ENCODE results near the gene KANSL1L.

The KANSL1L gene

DNA sequence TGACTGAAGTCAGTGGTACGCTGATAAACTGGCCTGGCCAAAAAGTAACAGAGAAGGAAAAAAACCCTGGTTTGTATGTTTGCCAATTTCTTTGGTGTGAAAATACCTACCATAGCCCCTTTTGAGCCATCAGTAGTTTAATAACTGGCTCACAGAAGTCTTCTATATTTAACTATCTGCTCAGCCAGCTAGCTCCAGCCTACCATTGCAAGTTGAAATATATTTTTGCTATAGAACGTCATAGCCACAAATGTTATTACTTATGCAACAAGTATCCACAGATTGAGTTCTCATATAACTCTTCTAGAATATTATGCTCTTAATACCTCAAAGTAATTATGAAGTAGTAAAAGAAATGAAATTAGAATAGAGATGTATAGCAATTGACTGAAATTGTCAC is 143.6 kb downstream of the KANSL1L start:
- H3K4me3 ChIP-seq (ENCODE audit: low read depth, low read length): no peak overlapping the region
- H3K36me3 ChIP-seq (ENCODE audit: control insufficient read depth, insufficient read depth, low read length): peaks cover 29% of the 10 kb centered on the region
- no peak overlapping the region for H3K27ac ChIP-seq (ENCODE audit: low read depth, low read length)
- H3K27me3 ChIP-seq (ENCODE audit: control insufficient read depth, insufficient read depth, low read length): no peaks in the 10 kb centered on the region
- H3K9ac ChIP-seq (ENCODE audit: low read length): no peak overlapping the region
- H3K4me1 ChIP-seq (ENCODE audit: control insufficient read depth, insufficient read depth, low read length): no peaks in the 10 kb centered on the region
- no peaks in the 10 kb centered on the region for H3K9me3 ChIP-seq (ENCODE audit: control insufficient read depth, insufficient read depth, low read depth, low read length)

DNA sequence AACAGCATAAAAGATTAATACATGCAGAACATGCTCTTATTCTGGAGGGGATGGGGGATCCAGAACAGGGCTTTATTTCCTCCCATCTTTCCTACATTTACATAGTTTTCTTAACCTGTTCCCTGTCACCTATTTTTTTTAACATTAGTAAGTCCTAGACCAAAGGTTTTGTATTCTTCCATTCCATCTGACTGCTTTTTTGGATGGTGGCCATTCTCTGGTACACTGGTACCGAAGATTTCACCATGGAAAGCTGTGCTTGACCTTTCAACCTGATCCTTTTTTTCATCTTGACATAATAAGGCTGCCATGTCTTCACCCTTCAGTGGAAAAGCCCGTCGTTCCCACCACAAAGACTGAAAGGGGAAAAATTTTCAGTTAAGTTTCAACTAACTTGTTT is 148.4 kb downstream of the KANSL1L start:
- H3K9ac ChIP-seq (ENCODE audit: low read length): no peak overlapping the region
- no peaks in the 10 kb centered on the region for H3K27me3 ChIP-seq (ENCODE audit: control insufficient read depth, insufficient read depth, low read length)
- H3K4me3 ChIP-seq (ENCODE audit: low read depth, low read length): no peak overlapping the region
- H3K27ac ChIP-seq (ENCODE audit: low read depth, low read length): no peak overlapping the region
- H3K4me1 ChIP-seq (ENCODE audit: control insufficient read depth, insufficient read depth, low read length): no peaks in the 10 kb centered on the region
- H3K9me3 ChIP-seq (ENCODE audit: control insufficient read depth, insufficient read depth, low read depth, low read length): no peaks in the 10 kb centered on the region
- peaks cover 77% of the 10 kb centered on the region for H3K36me3 ChIP-seq (ENCODE audit: control insufficient read depth, insufficient read depth, low read length)

DNA sequence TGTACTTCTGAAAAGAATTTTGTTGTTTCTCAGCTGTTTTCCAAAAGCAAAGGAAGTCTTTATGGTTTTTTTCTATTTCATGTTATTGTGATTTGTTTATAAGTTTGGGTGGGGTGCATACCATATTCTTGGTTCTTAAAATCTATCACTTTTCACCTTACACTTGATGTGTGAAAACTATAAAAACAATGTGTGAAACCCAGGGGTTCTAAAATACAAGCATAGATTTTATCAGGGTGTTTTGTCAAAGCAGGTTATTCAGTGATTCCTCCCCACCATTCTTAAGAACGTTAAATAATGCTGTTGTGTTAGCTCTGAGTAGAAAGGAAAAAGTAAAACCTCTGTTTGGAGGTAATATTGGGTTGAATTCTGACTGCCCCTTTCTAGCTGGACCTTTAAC is 151.1 kb downstream of the KANSL1L start:
- H3K27me3 ChIP-seq (ENCODE audit: control insufficient read depth, insufficient read depth, low read length): no peaks in the 10 kb centered on the region
- no peak overlapping the region for H3K27ac ChIP-seq (ENCODE audit: low read depth, low read length)
- no peaks in the 10 kb centered on the region for H3K9me3 ChIP-seq (ENCODE audit: control insufficient read depth, insufficient read depth, low read depth, low read length)
- H3K4me1 ChIP-seq (ENCODE audit: control insufficient read depth, insufficient read depth, low read length): no peaks in the 10 kb centered on the region
- no peak overlapping the region for H3K9ac ChIP-seq (ENCODE audit: low read length)
- peaks cover 93% of the 10 kb centered on the region for H3K36me3 ChIP-seq (ENCODE audit: control insufficient read depth, insufficient read depth, low read length)
- no peak overlapping the region for H3K4me3 ChIP-seq (ENCODE audit: low read depth, low read length)

DNA sequence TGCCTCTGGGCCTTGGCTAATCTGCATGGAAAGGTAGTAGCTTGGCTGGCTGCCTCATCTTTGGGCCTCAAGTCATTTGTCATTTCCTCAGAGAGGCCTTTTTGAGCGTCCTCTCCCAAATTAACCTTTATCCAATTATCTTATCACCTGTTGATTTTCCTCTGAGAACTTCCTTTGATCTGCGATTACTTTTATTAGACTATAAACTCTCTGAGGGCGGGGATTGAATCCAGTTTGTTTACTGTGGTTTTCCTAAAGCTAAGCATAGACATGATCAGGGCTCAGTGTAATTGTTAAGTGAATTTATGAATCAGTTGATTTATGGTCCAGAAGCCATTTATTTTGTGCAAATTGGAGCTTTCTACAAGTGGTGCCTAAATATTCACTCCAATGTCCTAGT is 161.3 kb downstream of the KANSL1L start:
- no peaks in the 10 kb centered on the region for H3K4me1 ChIP-seq (ENCODE audit: control insufficient read depth, insufficient read depth, low read length)
- H3K4me3 ChIP-seq (ENCODE audit: low read depth, low read length): no peak overlapping the region
- peaks cover 82% of the 10 kb centered on the region for H3K36me3 ChIP-seq (ENCODE audit: control insufficient read depth, insufficient read depth, low read length)
- H3K27ac ChIP-seq (ENCODE audit: low read depth, low read length): no peak overlapping the region
- no peaks in the 10 kb centered on the region for H3K9me3 ChIP-seq (ENCODE audit: control insufficient read depth, insufficient read depth, low read depth, low read length)
- H3K9ac ChIP-seq (ENCODE audit: low read length): no peak overlapping the region
- no peaks in the 10 kb centered on the region for H3K27me3 ChIP-seq (ENCODE audit: control insufficient read depth, insufficient read depth, low read length)

DNA sequence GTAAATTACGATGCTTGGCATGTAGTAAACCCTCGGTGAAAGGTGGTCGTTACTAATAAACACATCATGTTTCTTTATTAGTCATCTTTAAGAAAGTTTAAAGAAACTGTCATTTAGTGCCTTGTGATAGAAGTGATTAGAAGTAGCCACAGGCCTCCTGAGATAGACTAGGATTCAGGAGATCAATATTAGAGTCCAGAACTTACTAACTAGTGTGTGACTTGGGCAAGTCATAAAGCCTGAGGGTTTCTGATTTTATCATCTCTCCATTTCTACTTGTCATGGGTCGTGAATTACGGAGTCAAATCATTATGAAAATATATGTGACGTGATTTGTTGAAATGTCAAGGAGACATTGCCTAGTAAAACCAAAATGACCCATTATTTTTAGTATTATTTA is 162.1 kb downstream of the KANSL1L start:
- H3K27ac ChIP-seq (ENCODE audit: low read depth, low read length): no peak overlapping the region
- no peak overlapping the region for H3K4me3 ChIP-seq (ENCODE audit: low read depth, low read length)
- 0 out of 2 replicates have a peak, but pooled peaks cover 4% of the 10 kb centered on the region for H3K4me1 ChIP-seq (ENCODE audit: control insufficient read depth, insufficient read depth, low read length)
- peaks cover 82% of the 10 kb centered on the region for H3K36me3 ChIP-seq (ENCODE audit: control insufficient read depth, insufficient read depth, low read length)
- H3K9ac ChIP-seq (ENCODE audit: low read length): no peak overlapping the region
- H3K27me3 ChIP-seq (ENCODE audit: control insufficient read depth, insufficient read depth, low read length): no peaks in the 10 kb centered on the region
- no peaks in the 10 kb centered on the region for H3K9me3 ChIP-seq (ENCODE audit: control insufficient read depth, insufficient read depth, low read depth, low read length)

DNA sequence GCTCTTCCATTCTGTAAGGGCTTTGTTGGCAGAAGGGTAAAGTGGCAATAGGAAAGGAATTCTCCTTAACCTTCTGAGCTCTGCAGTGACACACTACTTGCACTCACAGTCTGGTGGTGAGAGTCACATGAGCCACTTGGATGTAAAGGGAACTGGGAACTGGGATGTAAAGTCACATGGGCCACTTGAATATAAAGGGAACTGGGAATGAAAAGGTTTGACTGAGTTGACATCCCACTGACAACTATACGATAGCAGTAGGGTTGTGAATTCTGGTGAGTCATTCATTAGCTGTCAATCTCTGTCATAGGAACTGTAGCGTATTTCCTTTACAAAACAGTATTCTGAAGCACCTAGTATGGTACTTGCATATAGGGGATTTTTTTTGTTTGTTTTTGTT is 163.3 kb downstream of the KANSL1L start:
- Histone ChIP-seq H3K27me3 (ENCODE audit: control insufficient read depth, insufficient read depth, low read length) (no peaks in the 10 kb centered on the region), H3K9ac (ENCODE audit: low read length) (no peak overlapping the region), H3K36me3 (ENCODE audit: control insufficient read depth, insufficient read depth, low read length) (peaks cover 74% of the 10 kb centered on the region), H3K4me1 (ENCODE audit: control insufficient read depth, insufficient read depth, low read length) (0 out of 2 replicates have a peak, but pooled peaks cover 12% of the 10 kb centered on the region), H3K27ac (ENCODE audit: low read depth, low read length) (no peak overlapping the region), H3K9me3 (ENCODE audit: control insufficient read depth, insufficient read depth, low read depth, low read length) (no peaks in the 10 kb centered on the region), H3K4me3 (ENCODE audit: low read depth, low read length) (no peak overlapping the region)

DNA sequence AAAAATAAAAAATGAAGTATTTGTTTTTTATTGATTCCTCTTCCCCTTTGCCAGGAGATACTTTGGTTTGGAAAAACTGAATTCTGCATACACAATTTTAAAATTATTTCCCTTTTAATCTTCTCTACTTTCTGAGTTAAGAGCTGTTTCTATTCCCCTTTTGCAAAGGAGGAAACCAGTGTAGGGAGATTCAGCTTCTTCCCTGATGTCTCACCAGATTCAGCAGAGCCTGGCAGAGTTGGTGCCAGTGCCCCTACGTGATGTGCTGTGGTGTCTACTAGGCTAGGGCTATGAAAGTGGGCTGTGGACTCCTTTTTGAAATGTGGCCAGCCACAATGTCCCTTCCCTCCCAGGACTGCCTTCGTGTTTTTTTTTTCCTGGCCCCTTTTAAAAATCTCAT is 166.3 kb downstream of the KANSL1L start:
- Histone ChIP-seq H3K36me3 (ENCODE audit: control insufficient read depth, insufficient read depth, low read length) (peaks cover 44% of the 10 kb centered on the region), H3K27ac (ENCODE audit: low read depth, low read length) (no peak overlapping the region), H3K9ac (ENCODE audit: low read length) (no peak overlapping the region), H3K4me3 (ENCODE audit: low read depth, low read length) (no peak overlapping the region), H3K9me3 (ENCODE audit: control insufficient read depth, insufficient read depth, low read depth, low read length) (no peaks in the 10 kb centered on the region), H3K4me1 (ENCODE audit: control insufficient read depth, insufficient read depth, low read length) (0 out of 2 replicates have a peak, but pooled peaks cover 12% of the 10 kb centered on the region), H3K27me3 (ENCODE audit: control insufficient read depth, insufficient read depth, low read length) (no peaks in the 10 kb centered on the region)

DNA sequence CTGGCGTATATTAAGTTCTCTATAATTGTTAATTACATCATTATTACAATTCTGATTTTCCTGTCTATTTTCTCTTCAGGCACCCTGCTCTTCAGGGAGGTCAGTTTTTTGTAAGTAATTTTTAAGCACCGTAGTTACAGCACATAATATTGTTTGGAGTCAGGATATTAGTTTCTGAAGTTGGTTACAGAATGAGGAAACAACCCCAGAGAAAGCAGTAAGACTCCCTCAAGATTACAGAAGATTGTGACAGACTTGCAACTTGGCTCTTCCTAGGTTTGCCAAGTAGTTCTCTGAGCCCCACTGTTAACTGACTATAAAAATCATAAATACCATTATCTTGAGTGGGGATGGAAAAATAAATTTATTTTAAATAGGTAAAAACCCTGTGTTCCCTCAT is 167.8 kb downstream of the KANSL1L start:
- Histone ChIP-seq H3K4me1 (ENCODE audit: control insufficient read depth, insufficient read depth, low read length) (0 out of 2 replicates have a peak, but pooled peaks cover 12% of the 10 kb centered on the region), H3K4me3 (ENCODE audit: low read depth, low read length) (peak overlapping the region; percentile 91), H3K9me3 (ENCODE audit: control insufficient read depth, insufficient read depth, low read depth, low read length) (no peaks in the 10 kb centered on the region), H3K27me3 (ENCODE audit: control insufficient read depth, insufficient read depth, low read length) (no peaks in the 10 kb centered on the region), H3K27ac (ENCODE audit: low read depth, low read length) (0 out of 2 replicates have a peak overlapping the region, but pooled peaks have one; percentile 75), H3K36me3 (ENCODE audit: control insufficient read depth, insufficient read depth, low read length) (peaks cover 33% of the 10 kb centered on the region), H3K9ac (ENCODE audit: low read length) (peak overlapping the region; percentile 90)

DNA sequence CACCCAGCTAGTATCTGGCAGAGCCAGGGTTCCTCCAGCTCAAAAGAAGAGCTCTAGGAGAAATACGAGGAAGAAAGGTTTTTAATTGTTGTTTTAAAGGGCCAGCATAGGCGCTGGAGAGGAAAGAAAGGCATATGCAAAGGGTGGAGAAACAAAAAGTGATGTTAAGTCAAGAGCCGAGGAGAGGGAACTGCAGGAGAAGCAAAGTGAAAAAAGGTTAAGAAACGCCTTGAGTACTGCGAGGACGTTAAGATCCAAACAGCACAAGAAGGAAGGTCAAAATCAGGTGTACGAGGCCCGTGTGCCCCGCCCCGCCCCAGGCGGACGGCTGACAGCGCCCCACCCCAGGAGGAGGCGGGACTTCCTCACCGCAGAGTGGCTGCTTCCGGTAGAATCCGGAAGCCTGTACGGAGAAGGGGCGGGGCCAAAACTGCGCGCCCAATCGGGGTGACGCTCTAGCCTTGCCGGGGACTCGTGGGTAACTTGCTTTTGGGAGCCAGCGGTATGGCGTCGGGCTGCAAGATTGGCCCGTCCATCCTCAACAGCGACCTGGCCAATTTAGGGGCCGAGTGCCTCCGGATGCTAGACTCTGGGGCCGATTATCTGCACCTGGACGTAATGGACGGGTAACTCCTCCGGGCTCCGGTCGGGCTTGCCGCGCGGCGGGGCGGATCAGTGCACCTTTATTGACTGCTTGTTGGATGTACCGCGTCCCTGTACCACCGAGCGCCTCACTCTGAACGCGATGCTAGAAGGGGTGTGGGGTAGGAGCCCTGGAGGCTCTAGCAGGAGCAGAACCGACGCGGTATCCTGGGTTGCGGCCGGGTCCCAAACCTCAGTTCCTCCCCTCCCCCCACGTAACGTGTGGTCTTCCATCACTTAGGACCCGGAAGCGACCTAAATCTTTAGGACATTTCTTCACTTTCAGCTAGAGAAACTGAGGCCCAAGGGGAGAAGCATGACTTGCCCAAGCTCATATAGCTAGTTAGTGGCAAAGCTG is 168.8 kb downstream of the KANSL1L start, which contains the start of gene RPE:
TSS of gene RPE (plus strand) at position 481 of the 1,000 bp plus-strand sequence. CDS start at position 505, 24 bp downstream.
- Histone ChIP-seq H3K9ac (ENCODE audit: low read length) (peak within 1 kb of the TSS; percentile 90), H3K4me1 (ENCODE audit: control insufficient read depth, insufficient read depth, low read length) (0 out of 2 replicates have a peak, but pooled peaks cover 12% of the 10 kb centered on the region), H3K27me3 (ENCODE audit: control insufficient read depth, insufficient read depth, low read length) (no peaks in the 10 kb centered on the region), H3K4me3 (ENCODE audit: low read depth, low read length) (peak within 1 kb of the TSS; percentile 91), H3K27ac (ENCODE audit: low read depth, low read length) (peak within 1 kb of the TSS; percentile 75), H3K9me3 (ENCODE audit: control insufficient read depth, insufficient read depth, low read depth, low read length) (no peaks in the 10 kb centered on the region), H3K36me3 (ENCODE audit: control insufficient read depth, insufficient read depth, low read length) (peaks cover 28% of the 10 kb centered on the region)

DNA sequence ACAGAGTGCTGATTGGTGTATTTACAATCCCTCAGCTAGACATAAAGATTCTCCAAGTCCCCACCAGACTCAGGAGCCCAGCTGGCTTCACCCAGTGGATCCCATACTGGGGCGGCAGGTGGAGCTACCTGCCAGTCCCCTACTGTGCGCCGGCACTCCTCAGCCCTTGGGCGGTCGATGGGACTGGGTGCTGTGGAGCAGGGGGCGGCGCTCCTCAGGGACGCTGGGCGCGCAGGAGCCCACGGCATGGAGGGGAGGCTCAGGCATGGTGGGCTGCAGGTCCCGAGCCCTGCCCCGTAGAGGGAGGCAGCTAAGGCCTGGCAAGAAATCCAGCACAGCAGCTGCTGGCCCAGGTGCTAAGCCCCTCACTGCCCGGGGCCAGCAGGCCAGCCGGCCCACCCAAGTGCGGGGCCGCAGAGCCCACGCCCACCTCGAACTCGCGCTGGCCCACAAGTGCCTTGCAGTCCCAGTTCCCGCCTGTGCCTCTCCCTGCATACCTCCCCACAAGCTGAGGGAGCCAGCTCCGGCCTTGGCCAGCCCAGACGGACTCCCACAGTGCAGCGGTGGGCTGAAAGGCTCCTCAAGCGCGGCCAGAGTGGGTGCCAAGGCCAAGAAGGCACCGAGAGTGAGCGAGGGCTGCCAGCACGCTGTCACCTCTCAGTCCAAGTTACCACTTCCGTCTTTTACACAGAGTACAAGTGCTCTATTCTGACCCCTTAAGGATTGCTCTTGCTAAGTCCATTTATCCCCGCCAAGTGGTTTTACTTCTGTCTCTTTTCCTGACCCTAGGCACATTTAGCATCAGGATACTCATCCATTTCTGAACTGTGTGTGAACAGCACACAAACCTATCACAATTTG is 170.5 kb downstream of the KANSL1L start:
- Histone ChIP-seq H3K27ac (ENCODE audit: low read depth, low read length) (no peak overlapping the region), H3K4me1 (ENCODE audit: control insufficient read depth, insufficient read depth, low read length) (0 out of 2 replicates have a peak, but pooled peaks cover 12% of the 10 kb centered on the region), H3K36me3 (ENCODE audit: control insufficient read depth, insufficient read depth, low read length) (peaks cover 17% of the 10 kb centered on the region), H3K27me3 (ENCODE audit: control insufficient read depth, insufficient read depth, low read length) (no peaks in the 10 kb centered on the region), H3K9ac (ENCODE audit: low read length) (no peak overlapping the region), H3K4me3 (ENCODE audit: low read depth, low read length) (no peak overlapping the region), H3K9me3 (ENCODE audit: control insufficient read depth, insufficient read depth, low read depth, low read length) (no peaks in the 10 kb centered on the region)
